Lung (tissue), 12 donors: ENCODE data around the gene THAP7. TPM values are rescaled to one million over a fixed set of nuclear protein-coding genes. Genes with fewer than 3 reads are reported as not detected.
A peak's percentile ranks its signal among the peaks of the same experiment; 100 is the strongest.
"Not testable (repeated sequence)": the region's sequence is repeated elsewhere in the genome, so short reads cannot be mapped to it uniquely, and the experiment has no call there.

ENCODE experiments used
- ATAC-seq: fragments of 200-7000 bp; cut with Tn5 transposase; one replicate; pipeline ENCODE4 v1.9.1; 2020; ENCODE audit warnings: moderate number of reproducible peaks; ENCODE audit not compliant: insufficient read depth, low FRiP score
- DNase-seq, 3 donors: peaks; one replicate each; pipeline ENCODE4 v3.0.0-alpha.2; 2013 to 2017
- H3K27ac ChIP-seq, 2 donors: one replicate each; pipeline ENCODE4 v1.5.1; 2013; ENCODE audit warnings: mild to moderate bottlenecking in 2 of 2, moderate library complexity in 2 of 2, control low read depth in 1 of 2, inconsistent platforms in 1 of 2, low read depth in 1 of 2, low read length in 1 of 2
- H3K27me3 ChIP-seq, 3 donors: one replicate each; pipeline ENCODE4 v1.5.1; 2013; ENCODE audit warnings: low read length in 2 of 3; ENCODE audit not compliant: control insufficient read depth in 3 of 3, insufficient read depth in 3 of 3
- H3K36me3 ChIP-seq, 4 donors: one replicate each; pipeline ENCODE4 v1.5.1; 2013; ENCODE audit warnings: low read length in 4 of 4, mild to moderate bottlenecking in 1 of 4, moderate library complexity in 1 of 4; ENCODE audit not compliant: control insufficient read depth in 4 of 4, insufficient read depth in 4 of 4
- H3K4me1 ChIP-seq, 5 donors: one replicate each; pipeline ENCODE4 v1.5.1; 2013; ENCODE audit warnings: low read length in 5 of 5, mild to moderate bottlenecking in 2 of 5, moderate library complexity in 1 of 5; ENCODE audit not compliant: control insufficient read depth in 5 of 5, insufficient read depth in 5 of 5
- H3K4me3 ChIP-seq: one replicate; pipeline ENCODE4 v1.5.1; 2013; ENCODE audit warnings: mild to moderate bottlenecking, control low read depth, moderate library complexity
- H3K9ac ChIP-seq, 2 donors: one replicate each; pipeline ENCODE4 v1.5.1; 2013; ENCODE audit warnings: low read length in 2 of 2, control low read depth in 1 of 2; ENCODE audit not compliant: insufficient read depth in 1 of 2
- H3K9me3 ChIP-seq, 4 donors: one replicate each; pipeline ENCODE4 v1.5.1; 2013; ENCODE audit warnings: low read length in 3 of 4, mild to moderate bottlenecking in 1 of 4, moderate library complexity in 1 of 4; ENCODE audit not compliant: control insufficient read depth in 4 of 4, insufficient read depth in 3 of 4
- CTCF ChIP-seq: IDR thresholded peaks from 2 replicates; pipeline ENCODE4 v1.5.1; 2012; ENCODE audit warnings: mild to moderate bottlenecking; ENCODE audit errors: control extremely low read depth, extremely low read depth
- WGBS, 2 donors: extraction: QIAGEN DNeasy Blood & Tissue Kit; methylation state at CpG; one replicate each; pipeline ENCODE4 v1.1.7; 2013; 5-methylcytosine and 5-hydroxymethylcytosine counted together
- polyA plus RNA-seq, 2 donors: library from polyadenylated mRNA; stranded (reverse); fragments of 200-250 nt; gene quantifications; one replicate each; pipeline ENCODE4 v1.2.1, GENCODE V29; 2013
- total RNA-seq, 2 donors: library from RNA; depleted of rRNA in 1 of 2; stranded (reverse); fragments of >200 nt in 1 of 2; gene quantifications; one replicate each; pipeline ENCODE4 v1.2.1, GENCODE V29; 2014 to 2021
- donor health status: control.
- donor health status: control.
- donor health status: Bipolar disorder and iron deficiency.
- donor health status: healthy.
- donor health status: DM: yes; HTN: yes; CAD: no.

Gene THAP7
- total and polyA plus RNA-seq, 4 donors: 20.4 to 61.3 (median 27.6) TPM

GRCh38 chr22:21010426-21011113, 8.7 kb upstream of the THAP7 start:
- 90% methylated on average over 3 of the region's 3 CpGs for WGBS, 2 donors
- Histone ChIP-seq H3K4me1 (peaks cover 0 to 27% (median 9%) of the 10 kb centered on the region in 5 donors), H3K9ac (no peak overlapping the region), H3K27ac (no peak overlapping the region), H3K36me3 (peaks cover 0 to 3% (median 0%) of the 10 kb centered on the region in 4 donors), H3K9me3 (no peaks in the 10 kb centered on the region), H3K4me3 (no peak overlapping the region), H3K27me3 (no peaks in the 10 kb centered on the region)
- ATAC-seq (no peak), DNase-seq (no peak)
- TF ChIP-seq CTCF: no peak

- ATAC-seq (no peak), DNase-seq (peak; percentile 63 to 78 (median 70))
- Histone ChIP-seq H3K9ac (no peak overlapping the region), H3K27ac (no peak overlapping the region), H3K4me3 (no peak overlapping the region), H3K4me1 (peaks cover 0 to 20% (median 4%) of the 10 kb centered on the region in 5 donors), H3K36me3 (peaks cover 0 to 3% (median 0%) of the 10 kb centered on the region in 4 donors), H3K9me3 (no peaks in the 10 kb centered on the region), H3K27me3 (no peaks in the 10 kb centered on the region)
- no peak for TF ChIP-seq CTCF
- WGBS, 2 donors: 60 to 69% methylated on average over 10 of the region's 10 CpGs
Observed at GRCh38 chr22:21009638-21010425, 7.9 kb upstream of the THAP7 start.

GRCh38 chr22:21009208-21009607, 7.3 kb upstream of the THAP7 start:
- H3K27me3 ChIP-seq, DNase-seq, H3K4me3 ChIP-seq, H3K27ac ChIP-seq, H3K9ac ChIP-seq, H3K9me3 ChIP-seq, H3K36me3 ChIP-seq, ATAC-seq: not testable (repeated sequence)
- 87 to 92% methylated on average over 13 of the region's 13 CpGs for WGBS, 2 donors
- H3K4me1 ChIP-seq: peaks cover 0 to 14% (median 0%) of the 10 kb centered on the region in 5 donors

GRCh38 chr22:21003782-21004181, 1.9 kb upstream of the THAP7 start:
- no peaks in the 10 kb centered on the region for H3K27me3 ChIP-seq
- no peak overlapping the region for H3K4me3 ChIP-seq
- H3K4me1 ChIP-seq: peaks cover 5 to 30% (median 13%) of the 10 kb centered on the region in 5 donors
- ATAC-seq: no peak
- H3K9ac ChIP-seq: no peak overlapping the region
- 89 to 92% methylated on average over 4 of the region's 4 CpGs for WGBS, 2 donors
- H3K27ac ChIP-seq: peak overlapping the region in 1 of 2 donors; percentile 3
- DNase-seq: no peak
- no peak for TF ChIP-seq CTCF
- H3K36me3 ChIP-seq: peaks cover 0 to 16% (median 3%) of the 10 kb centered on the region in 4 donors
- H3K9me3 ChIP-seq: no peaks in the 10 kb centered on the region
